H1 (cell line): ENCODE results near the gene SLC10A6. TPM values are rescaled to one million over a fixed set of nuclear protein-coding genes. Genes with fewer than 3 reads are reported as not detected.

Experiments used
- CHD2 ChIP-seq: IDR thresholded peaks from 2 replicates; pipeline ENCODE4 v1.6.1; 2012; ENCODE audit warnings: low read length, improper control_type of control experiment
- HDAC6 ChIP-seq: IDR thresholded peaks from one replicate; pipeline ENCODE4 v1.7.1; 2012; ENCODE audit warnings: low read depth, mild to moderate bottlenecking, inconsistent platforms, low read length, moderate library complexity
- JUN ChIP-seq: IDR thresholded peaks from 2 replicates; pipeline ENCODE4 v1.6.1; 2011; ENCODE audit warnings: low read depth, mild to moderate bottlenecking, improper control_type of control experiment, low read length
- MAFK ChIP-seq: IDR thresholded peaks from 2 replicates; pipeline ENCODE4 v1.6.1; 2012; ENCODE audit warnings: low read depth, mild to moderate bottlenecking, improper control_type of control experiment, low read length
- YY1 ChIP-seq: IDR thresholded peaks from 2 replicates; pipeline ENCODE4 v1.6.1; 2011; ENCODE audit warnings: low read depth, mild to moderate bottlenecking, low read length
- polyA plus RNA-seq, 7 experiments: library from polyadenylated mRNA; depleted of rRNA in 3 of 7; stranded (reverse) in 5 of 7; unstranded in 2 of 7; fragments of >200 nt in 5 of 7; fragments of 200-250 nt in 2 of 7; gene quantifications; 1 replicate in 5 of 7; 2 replicates in 1 of 7; 4 replicates in 1 of 7; pipeline versions ENCODE4 v1.2.1 to v1.2.3, GENCODE V29; 2011 to 2013; ENCODE audit warnings: missing spikeins in 2 of 7, mixed read lengths in 2 of 7
- total RNA-seq: library from RNA; stranded (reverse); fragmentation: NEBNext Ultra II Directional; extraction: Animal tissue kit (Norgen Biotek cat#: 25700); gene quantifications from 2 replicates; pipeline ENCODE4 v1.2.1, GENCODE V29; 2021

Gene SLC10A6
- total and polyA plus RNA-seq, 2 of the 8 experiments (the other 6 are each of a cell fraction or from before 2014, with no cell fraction given) = not detected

DNA sequence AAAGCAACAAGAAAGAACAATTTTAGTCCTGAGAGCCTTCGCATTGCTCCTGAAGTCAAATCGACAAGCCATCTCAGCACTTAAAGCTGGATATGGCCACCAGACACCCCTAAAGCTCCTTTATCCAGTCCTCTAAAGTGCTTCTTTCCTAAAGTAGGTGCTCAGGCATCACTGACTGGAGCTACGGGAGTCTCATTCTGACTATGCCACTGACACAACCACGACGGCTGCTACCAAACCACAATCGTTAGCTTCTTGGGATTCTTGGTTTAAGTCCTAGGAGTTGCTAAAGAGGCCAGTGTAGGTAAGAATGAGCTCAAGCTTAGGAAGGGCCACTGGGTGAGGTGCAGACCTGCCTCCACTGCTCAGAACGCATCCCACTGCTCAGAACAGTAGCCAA is 1.0 kb downstream of the SLC10A6 start (continued):
- TF ChIP-seq HDAC6 (no peak), CHD2 (no peak), MAFK (no peak), YY1 (no peak), JUN (no peak)
